ENCODE data around the gene FRAT2. TPM values are rescaled to one million over a fixed set of nuclear protein-coding genes. Genes with fewer than 3 reads are reported as not detected.

Gene FRAT2
- total RNA-seq, 1 experiment from 2014 or later, result 4.7 TPM

- no TSS peak for BruUV-seq (replicated peaks)
- no peak overlapping the region for H3K27ac ChIP-seq (ENCODE audit: low read depth, low read length, poor library complexity, severe bottlenecking)
- CTCF ChIA-PET, result no interaction called here
- no peak for TF ChIP-seq CTCF (conservative IDR thresholded peaks at IDR 0.05; ENCODE audit: low read depth, low read length)
- TF ChIP-seq EZH2 (IDR thresholded peaks at IDR 0.05; ENCODE audit: borderline replicate concordance, low read depth, low read length, poor library complexity, severe bottlenecking), result no peak
- H3K4me1 ChIP-seq (ENCODE audit: insufficient read depth, low read length, poor library complexity, severe bottlenecking), result no peaks in the 10 kb centered on the region
- intact Hi-C loops (cut with micrococcal nuclease; ENCODE audit: unreplicated experiment), result no loop called here
- DNase-seq (ENCODE audit: low spot score), result no peak
- no peaks in the 10 kb centered on the region for H3K36me3 ChIP-seq (ENCODE audit: insufficient read depth, low read length, poor library complexity, severe bottlenecking)
- H3K27me3 ChIP-seq (replicated peaks; ENCODE audit: insufficient read depth, low read depth, low read length, poor library complexity), result no peaks in the 10 kb centered on the region
- H3K9me3 ChIP-seq (ENCODE audit: low read depth, low read length, poor library complexity, severe bottlenecking), result no peaks in the 10 kb centered on the region
- POLR2A ChIA-PET (ENCODE audit: low non-redundant PET), result no interaction called here
- H3K4me3 ChIP-seq (ENCODE audit: low read depth, low read length, poor library complexity, severe bottlenecking), result no peak overlapping the region
Measured at GRCh38 chr10:97307441-97307840, 27.1 kb downstream of the FRAT2 start.

- intact Hi-C loops (cut with micrococcal nuclease; ENCODE audit: unreplicated experiment), result no loop called here
- H3K9me3 ChIP-seq (ENCODE audit: low read depth, low read length, poor library complexity, severe bottlenecking), result no peaks in the 10 kb centered on the region
- CTCF ChIA-PET, result no interaction called here
- H3K4me1 ChIP-seq (ENCODE audit: insufficient read depth, low read length, poor library complexity, severe bottlenecking), result no peaks in the 10 kb centered on the region
- BruUV-seq (replicated peaks), result no TSS peak
- TF ChIP-seq EZH2 (IDR thresholded peaks at IDR 0.05; ENCODE audit: borderline replicate concordance, low read depth, low read length, poor library complexity, severe bottlenecking) (no peak), CTCF (conservative IDR thresholded peaks at IDR 0.05; ENCODE audit: low read depth, low read length) (no peak)
- POLR2A ChIA-PET (ENCODE audit: low non-redundant PET), result no interaction called here
- H3K4me3 ChIP-seq (ENCODE audit: low read depth, low read length, poor library complexity, severe bottlenecking), result no peak overlapping the region
- no peak for DNase-seq (ENCODE audit: low spot score)
- H3K27me3 ChIP-seq (replicated peaks; ENCODE audit: insufficient read depth, low read depth, low read length, poor library complexity), result no peaks in the 10 kb centered on the region
- no peak overlapping the region for H3K27ac ChIP-seq (ENCODE audit: low read depth, low read length, poor library complexity, severe bottlenecking)
- H3K36me3 ChIP-seq (ENCODE audit: insufficient read depth, low read length, poor library complexity, severe bottlenecking), result no peaks in the 10 kb centered on the region
Measured at GRCh38 chr10:97302088-97302791, 32.3 kb downstream of the FRAT2 start.

GRCh38 chr10:97300980-97301379, 33.5 kb downstream of the FRAT2 start:
- no TSS peak for BruUV-seq (replicated peaks)
- Histone ChIP-seq H3K27me3 (replicated peaks; ENCODE audit: insufficient read depth, low read depth, low read length, poor library complexity) (no peaks in the 10 kb centered on the region), H3K27ac (ENCODE audit: low read depth, low read length, poor library complexity, severe bottlenecking) (no peak overlapping the region), H3K9me3 (ENCODE audit: low read depth, low read length, poor library complexity, severe bottlenecking) (no peaks in the 10 kb centered on the region), H3K4me1 (ENCODE audit: insufficient read depth, low read length, poor library complexity, severe bottlenecking) (no peaks in the 10 kb centered on the region), H3K36me3 (ENCODE audit: insufficient read depth, low read length, poor library complexity, severe bottlenecking) (no peaks in the 10 kb centered on the region), H3K4me3 (ENCODE audit: low read depth, low read length, poor library complexity, severe bottlenecking) (no peak overlapping the region)
- no peak for DNase-seq (ENCODE audit: low spot score)
- POLR2A ChIA-PET (ENCODE audit: low non-redundant PET), result no interaction called here
- intact Hi-C loops (cut with micrococcal nuclease; ENCODE audit: unreplicated experiment), result no loop called here
- CTCF ChIA-PET, result no interaction called here
- TF ChIP-seq EZH2 (IDR thresholded peaks at IDR 0.05; ENCODE audit: borderline replicate concordance, low read depth, low read length, poor library complexity, severe bottlenecking) (no peak), CTCF (conservative IDR thresholded peaks at IDR 0.05; ENCODE audit: low read depth, low read length) (no peak)

Data from A673 (cell line).